Hepatocyte (in vitro differentiated cells): ENCODE results near the gene RAP1GAP.

Experiments used
- EZH2 ChIP-seq: fragments of 200-600 bp; sonication (generic); IDR thresholded peaks from 2 replicates; pipeline ENCODE4 v1.6.1; 2016; ENCODE audit warnings: antibody characterized with exemption, mild to moderate bottlenecking, borderline replicate concordance
- TF ChIP-seq, protein P1 (sequence below): fragments of 200-600 bp; sonication (generic); IDR thresholded peaks from 2 replicates; pipeline ENCODE4 v1.5.1; 2016; ENCODE audit warnings: antibody characterized with exemption, mild to moderate bottlenecking; ENCODE audit not compliant: poor library complexity

GRCh38 chr1:21657456-21658190 is 11.5 kb downstream of the RAP1GAP start:
- TF ChIP-seq, protein P1, sequence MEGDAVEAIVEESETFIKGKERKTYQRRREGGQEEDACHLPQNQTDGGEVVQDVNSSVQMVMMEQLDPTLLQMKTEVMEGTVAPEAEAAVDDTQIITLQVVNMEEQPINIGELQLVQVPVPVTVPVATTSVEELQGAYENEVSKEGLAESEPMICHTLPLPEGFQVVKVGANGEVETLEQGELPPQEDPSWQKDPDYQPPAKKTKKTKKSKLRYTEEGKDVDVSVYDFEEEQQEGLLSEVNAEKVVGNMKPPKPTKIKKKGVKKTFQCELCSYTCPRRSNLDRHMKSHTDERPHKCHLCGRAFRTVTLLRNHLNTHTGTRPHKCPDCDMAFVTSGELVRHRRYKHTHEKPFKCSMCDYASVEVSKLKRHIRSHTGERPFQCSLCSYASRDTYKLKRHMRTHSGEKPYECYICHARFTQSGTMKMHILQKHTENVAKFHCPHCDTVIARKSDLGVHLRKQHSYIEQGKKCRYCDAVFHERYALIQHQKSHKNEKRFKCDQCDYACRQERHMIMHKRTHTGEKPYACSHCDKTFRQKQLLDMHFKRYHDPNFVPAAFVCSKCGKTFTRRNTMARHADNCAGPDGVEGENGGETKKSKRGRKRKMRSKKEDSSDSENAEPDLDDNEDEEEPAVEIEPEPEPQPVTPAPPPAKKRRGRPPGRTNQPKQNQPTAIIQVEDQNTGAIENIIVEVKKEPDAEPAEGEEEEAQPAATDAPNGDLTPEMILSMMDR, result no peak
- no peak for TF ChIP-seq EZH2
